CD4-positive, alpha-beta memory T cell (primary cell): ENCODE data around the gene KRTAP10-3. TPM values are rescaled to one million over a fixed set of nuclear protein-coding genes. Genes with fewer than 3 reads are reported as not detected.
"Not testable (repeated sequence)": the region's sequence is repeated elsewhere in the genome, so short reads cannot be mapped to it uniquely, and the experiment has no call there.

Experiments
- CTCF ChIA-PET: fragments of 350-600 bp; sonication (Branson Sonifier 250); formaldehyde crosslinking; loops from one replicate; lab custom pipeline; 2021; ENCODE audit warnings: inconsistent platforms; ENCODE audit not compliant: partially characterized antibody; lab: Charles Lee
- POLR2A ChIA-PET: fragments of 350-600 bp; sonication (Branson Sonifier 250); formaldehyde crosslinking; loops from one replicate; lab custom pipeline; 2021; ENCODE audit not compliant: partially characterized antibody; lab: Charles Lee
- DNase-seq, 5 donors: peaks; one replicate each; pipeline versions ENCODE4 v3.0.0 to v3.0.0-alpha.2; 2020 to 2022; ENCODE audit warnings: mixed read lengths in 1 of 5
- H3K27ac ChIP-seq: one replicate; pipeline ENCODE4 v1.7.0; 2013; ENCODE audit warnings: low read depth, low read length
- H3K27me3 ChIP-seq: 2 replicates; pipeline ENCODE4 v1.7.0; 2013; ENCODE audit warnings: mild to moderate bottlenecking, low read length, moderate library complexity; ENCODE audit not compliant: insufficient read depth
- H3K36me3 ChIP-seq: 2 replicates; pipeline ENCODE4 v1.7.0; 2013; ENCODE audit warnings: mild to moderate bottlenecking, low read length, moderate library complexity; ENCODE audit not compliant: insufficient read depth
- H3K4me1 ChIP-seq: 2 replicates; pipeline ENCODE4 v1.7.0; 2013; ENCODE audit warnings: mild to moderate bottlenecking, low read length, moderate library complexity; ENCODE audit not compliant: insufficient read depth
- H3K4me3 ChIP-seq, 2 donors: one replicate each; pipeline ENCODE4 v1.7.0; 2013; ENCODE audit warnings: low read length in 2 of 2, mild to moderate bottlenecking in 1 of 2
- H3K9me3 ChIP-seq, 2 donors: one replicate each; pipeline ENCODE4 v1.7.0; 2013; ENCODE audit warnings: low read length in 2 of 2, control low read depth in 1 of 2; ENCODE audit not compliant: control insufficient read depth in 1 of 2
- H3K27ac Mint-ChIP-seq, 7 donors: one replicate each; pipeline ENCODE4 v1.8.0; 2020 to 2021; ENCODE audit warnings: mixed read lengths in 7 of 7, mild to moderate bottlenecking in 6 of 7, inconsistent platforms in 3 of 7, moderate library complexity in 3 of 7
- H3K27me3 Mint-ChIP-seq, 2 donors: one replicate each; pipeline ENCODE4 v1.8.0; 2020 to 2021; ENCODE audit warnings: mixed read lengths in 2 of 2
- H3K36me3 Mint-ChIP-seq, 2 donors: one replicate each; pipeline ENCODE4 v1.8.0; 2020 to 2021; ENCODE audit warnings: mixed read lengths in 2 of 2, inconsistent platforms in 1 of 2, mild to moderate bottlenecking in 1 of 2
- H3K4me1 Mint-ChIP-seq, 4 donors: one replicate each; pipeline ENCODE4 v1.8.0; 2020 to 2021; ENCODE audit warnings: mixed read lengths in 4 of 4, mild to moderate bottlenecking in 1 of 4
- H3K4me3 Mint-ChIP-seq, 8 donors: one replicate each; pipeline ENCODE4 v1.8.0; 2020 to 2021; ENCODE audit warnings: mixed read lengths in 8 of 8, mild to moderate bottlenecking in 7 of 8, moderate library complexity in 6 of 8, inconsistent platforms in 3 of 8
- H3K9me3 Mint-ChIP-seq, 8 donors: one replicate each; pipeline ENCODE4 v1.8.0; 2020 to 2021; ENCODE audit warnings: mixed read lengths in 8 of 8, mild to moderate bottlenecking in 5 of 8, inconsistent platforms in 3 of 8, moderate library complexity in 1 of 8
- intact Hi-C: fragments of 100-400 bp; cut with micrococcal nuclease; formaldehyde crosslinking; loops from one replicate; pipeline ENCODE4 v1.15.1; 2023
- polyA plus RNA-seq, 2 donors: library from polyadenylated mRNA; unstranded; fragments of 300-500 nt; fragmentation: Illumina TruSeq; gene quantifications; one replicate each; pipeline ENCODE4 v1.2.3, GENCODE V29; 2021
- total RNA-seq, 2 experiments: library from RNA; stranded (reverse); gene quantifications; one replicate each; pipeline ENCODE4 v1.2.3, GENCODE V29; 2021

The KRTAP10-3 gene
- total and polyA plus RNA-seq, 4 experiments from 2014 or later: not detected

GRCh38 chr21:44568261-44568660, 9.7 kb upstream of the KRTAP10-3 start:
- H3K27ac ChIP-seq: no peak overlapping the region
- H3K36me3 Mint-ChIP-seq: no peaks in the 10 kb centered on the region
- CTCF ChIA-PET: interaction anchor here (1.1 kb wide), 1 partner anchor 174 kb away, joined by 3 read pairs; no protein-coding TSS in a partner anchor
- no peaks in the 10 kb centered on the region for H3K9me3 ChIP-seq
- H3K4me1 Mint-ChIP-seq: peaks cover 10 to 14% (median 11%) of the 10 kb centered on the region in 4 donors
- no peak overlapping the region for H3K4me3 ChIP-seq
- no peaks in the 10 kb centered on the region for H3K36me3 ChIP-seq
- POLR2A ChIA-PET: no interaction called here
- no peak for DNase-seq
- H3K9me3 Mint-ChIP-seq: peaks cover 0 to 6% (median 2%) of the 10 kb centered on the region in 8 donors
- H3K4me1 ChIP-seq: peaks cover 13% of the 10 kb centered on the region
- H3K4me3 Mint-ChIP-seq: no peak overlapping the region
- intact Hi-C loops: no loop called here
- H3K27me3 ChIP-seq: no peaks in the 10 kb centered on the region
- H3K27me3 Mint-ChIP-seq: peaks cover 1 to 4% of the 10 kb centered on the region in 2 donors
- H3K27ac Mint-ChIP-seq: no peak overlapping the region

GRCh38 chr21:44567481-44568171, 9.0 kb upstream of the KRTAP10-3 start:
- Histone ChIP-seq H3K9me3 (no peaks in the 10 kb centered on the region), H3K4me3 (no peak overlapping the region), H3K27ac (no peak overlapping the region), H3K4me1 (peaks cover 13% of the 10 kb centered on the region), H3K27me3 (no peaks in the 10 kb centered on the region), H3K36me3 (no peaks in the 10 kb centered on the region)
- peaks cover 10 to 14% (median 11%) of the 10 kb centered on the region in 4 donors for H3K4me1 Mint-ChIP-seq
- peak overlapping the region in 2 of 7 donors; percentile 4 to 17 for H3K27ac Mint-ChIP-seq
- CTCF ChIA-PET: interaction anchor here (1.1 kb wide), 1 partner anchor 175 kb away, joined by 3 read pairs; no protein-coding TSS in a partner anchor
- intact Hi-C loops: no loop called here
- H3K36me3 Mint-ChIP-seq: no peaks in the 10 kb centered on the region
- DNase-seq: no peak
- peaks cover 1 to 4% of the 10 kb centered on the region in 2 donors for H3K27me3 Mint-ChIP-seq
- no peak overlapping the region for H3K4me3 Mint-ChIP-seq
- POLR2A ChIA-PET: no interaction called here
- peaks cover 0 to 11% (median 5%) of the 10 kb centered on the region in 8 donors for H3K9me3 Mint-ChIP-seq

- Histone ChIP-seq H3K27me3 (no peaks in the 10 kb centered on the region), H3K36me3 (no peaks in the 10 kb centered on the region), H3K27ac (no peak overlapping the region), H3K9me3 (no peaks in the 10 kb centered on the region), H3K4me3 (no peak overlapping the region), H3K4me1 (peaks cover 13% of the 10 kb centered on the region)
- intact Hi-C loops: no loop called here
- Mint-ChIP-seq H3K36me3 (peaks cover 0 to 3% of the 10 kb centered on the region in 2 donors), H3K9me3 (peaks cover 2 to 20% (median 16%) of the 10 kb centered on the region in 8 donors), H3K4me1 (peaks cover 10 to 14% (median 11%) of the 10 kb centered on the region in 4 donors), H3K4me3 (no peak overlapping the region), H3K27ac (no peak overlapping the region), H3K27me3 (peaks cover 1 to 2% of the 10 kb centered on the region in 2 donors)
- POLR2A ChIA-PET: no interaction called here
- CTCF ChIA-PET: no interaction called here
- DNase-seq: no peak
Observed at GRCh38 chr21:44566403-44566802, 7.8 kb upstream of the KRTAP10-3 start.

- Mint-ChIP-seq H3K4me3 (peak overlapping the region in 6 of 8 donors; percentile 29 to 60 (median 48)), H3K27me3 (peaks cover 0 to 1% of the 10 kb centered on the region in 2 donors), H3K9me3 (peaks cover 2 to 31% (median 24%) of the 10 kb centered on the region in 8 donors), H3K4me1 (peaks cover 10 to 14% (median 11%) of the 10 kb centered on the region in 4 donors), H3K27ac (peak overlapping the region; percentile 23 to 94 (median 65)), H3K36me3 (peaks cover 2 to 3% of the 10 kb centered on the region in 2 donors)
- ChIA-PET CTCF (interaction anchor here (1.2 kb wide), 1 partner anchor 178 kb away, joined by 3 read pairs; no protein-coding TSS in a partner anchor), POLR2A (no interaction called here)
- intact Hi-C loops: no loop called here
- DNase-seq: peak in 1 of 5 donors; percentile 16
- Histone ChIP-seq H3K9me3 (no peaks in the 10 kb centered on the region), H3K27me3 (no peaks in the 10 kb centered on the region), H3K4me1 (peaks cover 13% of the 10 kb centered on the region), H3K27ac (no peak overlapping the region), H3K36me3 (no peaks in the 10 kb centered on the region), H3K4me3 (no peak overlapping the region)
Observed at GRCh38 chr21:44564886-44565598, 6.4 kb upstream of the KRTAP10-3 start.

- H3K36me3 Mint-ChIP-seq: peaks cover 2 to 3% of the 10 kb centered on the region in 2 donors
- ChIA-PET CTCF (interaction anchor here (1.2 kb wide), 1 partner anchor 179 kb away, joined by 3 read pairs; no protein-coding TSS in a partner anchor), POLR2A (interaction anchor here (0.7 kb wide), 1 partner anchor 17 kb away, joined by 3 read pairs; no protein-coding TSS in a partner anchor)
- intact Hi-C loops: no loop called here
- H3K9me3 ChIP-seq: no peaks in the 10 kb centered on the region
- H3K27me3 Mint-ChIP-seq: peaks cover 0 to 1% of the 10 kb centered on the region in 2 donors
- H3K4me3 Mint-ChIP-seq: no peak overlapping the region
- H3K9me3 Mint-ChIP-seq: peaks cover 2 to 36% (median 28%) of the 10 kb centered on the region in 8 donors
- DNase-seq: no peak
- H3K27me3 ChIP-seq: no peaks in the 10 kb centered on the region
- peaks cover 13% of the 10 kb centered on the region for H3K4me1 ChIP-seq
- H3K4me3 ChIP-seq: no peak overlapping the region
- no peaks in the 10 kb centered on the region for H3K36me3 ChIP-seq
- H3K27ac Mint-ChIP-seq: peak overlapping the region in 1 of 7 donors; percentile 23
- H3K4me1 Mint-ChIP-seq: peaks cover 9 to 14% (median 11%) of the 10 kb centered on the region in 4 donors
- no peak overlapping the region for H3K27ac ChIP-seq
Observed at GRCh38 chr21:44564099-44564498, 5.5 kb upstream of the KRTAP10-3 start.

GRCh38 chr21:44558329-44558675, 293 bp downstream of the KRTAP10-3 start:
- H3K27me3 ChIP-seq, POLR2A ChIA-PET, DNase-seq, H3K27me3 Mint-ChIP-seq, H3K36me3 Mint-ChIP-seq, H3K36me3 ChIP-seq, H3K4me3 ChIP-seq, H3K4me3 Mint-ChIP-seq, H3K9me3 ChIP-seq, intact Hi-C loops, H3K4me1 ChIP-seq, H3K27ac ChIP-seq, CTCF ChIA-PET, H3K4me1 Mint-ChIP-seq: not testable (repeated sequence)
- Mint-ChIP-seq H3K27ac (peak overlapping the region in 2 of 7 donors; percentile 17 to 79), H3K9me3 (peaks cover 2 to 48% (median 26%) of the 10 kb centered on the region in 8 donors)
